T-helper 2 cell (primary cell): ENCODE results near the gene MYH2.

Source experiments
- DNase-seq, 5 experiments: peaks; one replicate each; pipeline versions ENCODE4 v3.0.0 to v3.0.0-alpha.2; 2012 to 2022

MYH2 gene

GRCh38 chr17:10516065-10516464 is 33.4 kb downstream of the MYH2 start:
- DNase-seq, result no peak

GRCh38 chr17:10513299-10514067 is 36.0 kb downstream of the MYH2 start:
- DNase-seq, result no peak

DNA sequence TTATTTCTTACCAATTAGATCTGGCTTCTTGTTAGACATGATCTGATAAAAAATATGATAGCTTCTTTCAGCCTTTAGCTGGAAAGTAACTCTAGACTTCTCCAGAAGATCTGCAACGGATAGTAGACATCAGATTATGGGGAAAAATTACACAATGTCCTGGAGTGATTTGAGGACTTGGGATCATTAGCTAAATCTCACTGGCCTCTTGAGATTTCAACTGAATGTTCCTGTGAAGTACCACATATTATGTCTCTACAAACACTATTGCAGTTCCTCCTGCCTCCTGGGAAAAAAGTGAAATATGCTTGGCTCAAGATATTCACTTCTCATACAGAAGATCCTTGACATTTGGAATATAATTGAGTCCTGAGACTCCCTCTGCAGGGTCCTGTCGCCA is 36.6 kb downstream of the MYH2 start:
- DNase-seq, result no peak

- no peak for DNase-seq
Measured at GRCh38 chr17:10499950-10500349, 49.5 kb downstream of the MYH2 start.

DNA sequence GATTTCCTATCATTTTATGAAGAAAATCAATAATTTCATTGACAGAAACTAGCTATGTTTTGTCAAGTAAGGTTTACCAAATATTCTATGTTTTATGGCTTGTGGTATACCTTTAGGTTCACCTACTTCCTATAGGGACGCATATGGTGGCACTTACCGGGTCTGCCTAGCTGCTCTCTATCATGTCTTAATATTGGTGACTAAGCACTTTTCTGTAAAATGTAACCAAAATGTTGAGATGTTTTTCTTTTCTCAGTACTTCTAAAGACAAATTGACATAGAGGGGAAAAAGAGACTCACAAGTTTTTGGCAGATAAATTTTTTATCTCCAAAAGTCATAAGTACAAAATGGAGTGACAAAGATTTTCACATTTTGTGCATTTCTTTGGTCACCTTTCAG is 57.5 kb downstream of the MYH2 start:
- DNase-seq, result no peak

GRCh38 chr17:10482252-10482651 is 67.2 kb downstream of the MYH2 start:
- DNase-seq, result no peak

DNA sequence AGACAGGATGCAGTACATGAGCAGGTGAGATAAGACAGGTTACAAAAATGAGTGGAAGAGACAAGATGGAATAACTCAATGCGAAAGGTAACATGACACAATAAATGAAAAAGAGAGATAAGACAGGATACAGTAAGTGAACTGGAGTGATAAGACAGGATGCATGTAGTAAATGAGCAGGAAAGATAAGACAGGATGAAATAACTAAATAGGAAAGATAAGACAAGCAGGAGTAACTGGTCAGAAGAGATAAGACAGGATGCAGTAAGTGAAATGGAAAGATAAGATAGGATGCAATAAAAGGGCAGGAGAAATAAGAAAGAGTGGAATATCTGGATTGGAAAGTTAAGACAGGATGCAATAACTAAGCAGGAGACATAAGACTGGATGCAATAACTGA is 71.8 kb downstream of the MYH2 start:
- DNase-seq, result no peak

DNA sequence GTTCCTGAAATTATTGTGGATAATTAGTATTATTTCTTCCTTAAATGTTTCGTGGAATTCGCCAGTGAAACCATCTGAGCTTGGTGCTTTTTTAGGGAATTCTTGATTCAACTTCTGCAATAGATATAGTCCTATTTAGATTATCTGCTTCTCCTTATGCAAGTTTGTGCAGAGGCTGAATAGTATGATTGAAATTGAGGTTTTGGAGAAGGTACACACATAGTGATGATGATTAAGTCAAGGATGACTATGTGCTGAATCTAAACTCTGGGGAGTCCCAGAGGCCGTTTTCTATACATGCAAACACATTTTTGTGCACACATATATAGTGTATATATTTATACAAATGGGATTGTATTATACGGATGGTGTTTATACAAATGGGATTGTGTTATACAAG is 74.9 kb downstream of the MYH2 start:
- DNase-seq, result no peak

DNA sequence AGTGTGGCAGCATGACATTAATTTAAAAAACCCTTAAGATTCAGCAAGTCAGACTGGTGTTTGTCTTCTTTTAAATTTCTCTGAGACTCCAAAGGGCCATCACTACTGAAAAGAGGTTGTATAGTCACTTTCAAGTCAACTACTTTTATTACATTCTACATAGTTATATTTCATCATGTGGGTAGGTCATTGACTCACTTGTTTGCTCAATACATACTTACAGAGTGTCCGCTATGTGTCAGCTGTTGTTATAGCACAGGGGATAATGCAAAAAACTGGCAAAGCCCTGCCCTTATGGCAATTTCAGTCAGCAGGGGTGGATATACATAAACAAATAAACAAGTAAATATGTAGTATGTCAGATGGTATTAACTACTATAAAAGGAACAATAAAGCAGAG is 77.6 kb downstream of the MYH2 start:
- no peak for DNase-seq
